OCI-LY1 (cell line): Measurements from ENCODE around the gene SPTLC3.

Experiments
- H2AFZ ChIP-seq: fragments of 200-600 bp; sonication (generic), shearing (Covaris generic); 2 replicates; pipeline ENCODE4 v1.6.0; 2014; ENCODE audit warnings: antibody characterized with exemption, mild to moderate bottlenecking, low read length
- H3F3A ChIP-seq: fragments of 200-600 bp; sonication (generic), shearing (Covaris generic); 2 replicates; pipeline ENCODE4 v1.6.0; 2014; ENCODE audit warnings: mild to moderate bottlenecking, antibody characterized with exemption, low read length, moderate library complexity; ENCODE audit not compliant: insufficient read depth
- H3K27ac ChIP-seq: fragments of 200-600 bp; sonication (generic); 2 replicates; pipeline ENCODE4 v1.5.1; 2014; ENCODE audit warnings: low read length, mixed run types, mild to moderate bottlenecking, low read depth; ENCODE audit not compliant: poor library complexity, severe bottlenecking
- H3K27me3 ChIP-seq: fragments of 200-600 bp; sonication (generic); 2 replicates; pipeline ENCODE4 v1.6.0; 2014; ENCODE audit warnings: antibody characterized with exemption, mild to moderate bottlenecking, low read length, moderate library complexity; ENCODE audit not compliant: insufficient read depth
- H3K36me3 ChIP-seq: fragments of 200-600 bp; sonication (generic); 2 replicates; pipeline ENCODE4 v1.6.1; 2014; ENCODE audit warnings: mild to moderate bottlenecking, antibody characterized with exemption, low read length, moderate library complexity, mixed read lengths; ENCODE audit not compliant: insufficient read depth
- H3K4me1 ChIP-seq: fragments of 200-600 bp; sonication (generic); 2 replicates; pipeline ENCODE4 v1.5.1; 2014; ENCODE audit warnings: mild to moderate bottlenecking, low read length, moderate library complexity; ENCODE audit not compliant: insufficient read depth, severe bottlenecking
- H3K4me2 ChIP-seq: fragments of 200-600 bp; sonication (generic), shearing (Covaris generic); 2 replicates; pipeline ENCODE4 v1.6.1; 2014; ENCODE audit warnings: low read length
- H3K4me3 ChIP-seq: fragments of 200-600 bp; sonication (generic); 2 replicates; pipeline ENCODE4 v1.5.1; 2014; ENCODE audit warnings: low read length, low read depth, mild to moderate bottlenecking, mixed read lengths; ENCODE audit not compliant: poor library complexity, severe bottlenecking
- H3K79me2 ChIP-seq: fragments of 200-600 bp; shearing (Covaris generic); 2 replicates; pipeline ENCODE4 v1.6.1; 2016; ENCODE audit warnings: mixed run types, low read length, mixed read lengths; ENCODE audit not compliant: insufficient read depth
- H3K9ac ChIP-seq: fragments of 200-600 bp; sonication (generic), shearing (Covaris generic); 2 replicates; pipeline ENCODE4 v1.6.1; 2014; ENCODE audit warnings: mild to moderate bottlenecking, low read length, mixed read lengths
- H3K9me2 ChIP-seq: fragments of 200-600 bp; sonication (generic), shearing (Covaris generic); 2 replicates; pipeline ENCODE4 v1.6.1; 2014; ENCODE audit warnings: low read depth, mild to moderate bottlenecking, low read length, mixed read lengths
- H3K9me3 ChIP-seq: fragments of 200-600 bp; shearing (Covaris generic); 2 replicates; pipeline ENCODE4 v1.6.1; 2014; ENCODE audit warnings: low read length, mixed read lengths
- H4K20me1 ChIP-seq: fragments of 200-600 bp; sonication (generic), shearing (Covaris generic); 2 replicates; pipeline ENCODE4 v1.6.0; 2016; ENCODE audit warnings: mild to moderate bottlenecking, low read length; ENCODE audit not compliant: insufficient read depth
- CTCF ChIP-seq: fragments of 200-600 bp; sonication (generic), shearing (Covaris generic); IDR thresholded peaks from 2 replicates; pipeline ENCODE4 v1.5.1; 2017; ENCODE audit warnings: mild to moderate bottlenecking, antibody characterized with exemption, low read length, moderate library complexity, mixed read lengths
- EZH2 ChIP-seq: fragments of 200-600 bp; sonication (generic), shearing (Covaris generic); IDR thresholded peaks from 2 replicates; pipeline ENCODE4 v1.8.0; 2017; ENCODE audit warnings: borderline replicate concordance, mixed run types, mild to moderate bottlenecking, antibody characterized with exemption, low read length, moderate library complexity, mixed read lengths

SPTLC3 gene

DNA sequence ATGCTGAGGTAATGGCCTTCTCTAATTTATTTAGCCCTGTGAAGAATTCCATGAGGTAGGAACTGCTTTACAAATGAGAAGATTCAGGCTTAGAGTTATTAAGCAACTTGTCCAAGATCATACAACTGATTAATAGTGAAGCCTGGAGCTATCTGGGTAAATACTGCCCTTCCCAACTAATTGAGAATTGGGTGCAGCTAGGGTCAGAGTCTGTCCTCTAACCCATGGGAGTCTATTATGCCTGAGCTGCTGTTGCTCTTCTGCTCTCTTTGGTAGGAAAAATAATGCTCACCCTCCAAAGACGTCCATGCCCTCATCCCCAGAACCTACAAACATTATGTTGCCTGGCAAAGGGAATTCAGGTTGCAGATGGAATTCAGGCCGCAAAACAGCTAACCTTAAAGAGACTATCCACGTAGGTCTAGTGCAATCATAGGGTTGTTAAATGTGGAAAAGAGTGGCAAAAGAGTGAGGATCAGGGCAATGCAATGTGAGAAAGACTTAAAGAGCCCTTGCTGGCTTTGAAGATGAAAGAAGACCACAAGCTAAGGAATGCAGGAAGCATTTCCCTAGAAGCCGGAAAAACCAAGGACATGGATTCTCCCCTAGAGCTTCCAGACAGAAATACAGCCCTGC is 90.1 kb downstream of the SPTLC3 start:
- TF ChIP-seq EZH2 (no peak), CTCF (no peak)
- no peaks in the 10 kb centered on the region for H3K27me3 ChIP-seq

GRCh38 chr20:13099676-13100075 is 90.9 kb downstream of the SPTLC3 start:
- TF ChIP-seq EZH2: no peak
- TF ChIP-seq CTCF: no peak
- Histone ChIP-seq H3K4me2 (no peak overlapping the region), H3K4me3 (no peak overlapping the region), H2AFZ (no peak overlapping the region), H3K27me3 (no peaks in the 10 kb centered on the region), H3K9me3 (no peaks in the 10 kb centered on the region), H3K27ac (no peak overlapping the region), H4K20me1 (no peaks in the 10 kb centered on the region), H3K9me2 (no peaks in the 10 kb centered on the region), H3K79me2 (no peaks in the 10 kb centered on the region), H3K9ac (no peak overlapping the region), H3F3A (no peaks in the 10 kb centered on the region), H3K4me1 (no peaks in the 10 kb centered on the region), H3K36me3 (no peaks in the 10 kb centered on the region)

More for the DNA sequence above, 90.1 kb downstream of the SPTLC3 start:
- no peaks in the 10 kb centered on the region for H3K4me1 ChIP-seq
- H4K20me1 ChIP-seq: no peaks in the 10 kb centered on the region
- no peaks in the 10 kb centered on the region for H3K36me3 ChIP-seq
- no peak overlapping the region for H3K27ac ChIP-seq
- H3K4me2 ChIP-seq: no peak overlapping the region
- no peaks in the 10 kb centered on the region for H3F3A ChIP-seq
- H3K9ac ChIP-seq: no peak overlapping the region
- H3K4me3 ChIP-seq: no peak overlapping the region
- no peaks in the 10 kb centered on the region for H3K79me2 ChIP-seq
- no peaks in the 10 kb centered on the region for H3K9me3 ChIP-seq
- H2AFZ ChIP-seq: no peak overlapping the region
- no peaks in the 10 kb centered on the region for H3K9me2 ChIP-seq

DNA sequence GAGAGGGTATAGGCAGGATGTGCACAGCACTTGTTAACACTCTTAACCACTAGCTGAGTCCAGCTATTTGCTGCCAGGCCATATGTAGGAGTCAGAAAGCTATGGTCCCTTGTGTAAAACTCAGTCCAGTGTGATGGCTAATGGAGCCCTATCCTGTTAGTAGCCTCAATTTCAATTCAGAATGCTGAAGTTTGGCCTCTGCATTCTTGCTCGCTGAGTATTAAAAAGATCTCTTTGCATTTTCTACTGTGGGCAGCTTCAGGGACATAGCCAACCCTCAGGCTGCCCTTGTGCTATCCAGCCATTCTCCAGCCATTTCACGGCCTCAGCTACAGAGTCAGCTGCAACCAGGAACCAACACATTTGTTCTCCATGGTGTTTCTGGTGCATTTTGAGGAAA is 92.5 kb downstream of the SPTLC3 start:
- no peaks in the 10 kb centered on the region for H3K27me3 ChIP-seq
- no peak overlapping the region for H2AFZ ChIP-seq
- H3K27ac ChIP-seq: no peak overlapping the region
- no peak overlapping the region for H3K4me3 ChIP-seq
- H3F3A ChIP-seq: no peaks in the 10 kb centered on the region
- H3K9ac ChIP-seq: no peak overlapping the region
- H3K4me1 ChIP-seq: no peaks in the 10 kb centered on the region
- H3K36me3 ChIP-seq: no peaks in the 10 kb centered on the region
- no peaks in the 10 kb centered on the region for H4K20me1 ChIP-seq
- H3K79me2 ChIP-seq: no peaks in the 10 kb centered on the region
- no peaks in the 10 kb centered on the region for H3K9me3 ChIP-seq
- TF ChIP-seq EZH2: no peak
- TF ChIP-seq CTCF: no peak
- no peak overlapping the region for H3K4me2 ChIP-seq
- no peaks in the 10 kb centered on the region for H3K9me2 ChIP-seq
